ENCODE data around the gene SOS2.
"Not testable (repeated sequence)": the region's sequence is repeated elsewhere in the genome, so short reads cannot be mapped to it uniquely, and the experiment has no call there.

Gene SOS2

GRCh38 chr14:50083467-50084337 lies 147.7 kb downstream of the SOS2 start:
- no peak for DNase-seq

GRCh38 chr14:50082784-50083466 lies 148.5 kb downstream of the SOS2 start:
- DNase-seq, result peak; percentile 90

- no peak for DNase-seq
Observed at GRCh38 chr14:50082308-50082742, 149.1 kb downstream of the SOS2 start.

GRCh38 chr14:50079103-50079502 lies 152.3 kb downstream of the SOS2 start:
- not testable (repeated sequence) for DNase-seq

DNA sequence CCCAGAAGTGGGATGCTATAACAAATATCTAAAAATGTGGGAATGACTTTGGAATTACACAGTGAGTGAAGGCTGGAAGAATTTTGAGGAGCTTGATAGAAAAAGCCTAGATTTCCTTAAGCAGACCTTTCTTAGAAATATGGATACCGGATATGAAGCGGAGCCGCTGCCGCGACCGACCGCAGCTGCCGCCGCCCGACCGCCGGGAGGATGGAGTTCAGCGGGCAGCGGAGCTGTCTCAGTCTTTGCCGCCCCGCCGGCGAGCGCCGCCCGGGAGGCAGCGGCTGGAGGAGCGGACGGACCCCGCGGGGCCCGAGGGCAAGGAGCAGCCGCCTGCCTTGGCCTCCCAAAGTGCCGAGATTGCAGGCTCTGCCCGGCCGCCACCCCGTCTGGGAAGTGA lies 157.7 kb downstream of the SOS2 start:
- not testable (repeated sequence) for DNase-seq

GRCh38 chr14:50072395-50072794 lies 159.0 kb downstream of the SOS2 start:
- DNase-seq, result no peak

DNA sequence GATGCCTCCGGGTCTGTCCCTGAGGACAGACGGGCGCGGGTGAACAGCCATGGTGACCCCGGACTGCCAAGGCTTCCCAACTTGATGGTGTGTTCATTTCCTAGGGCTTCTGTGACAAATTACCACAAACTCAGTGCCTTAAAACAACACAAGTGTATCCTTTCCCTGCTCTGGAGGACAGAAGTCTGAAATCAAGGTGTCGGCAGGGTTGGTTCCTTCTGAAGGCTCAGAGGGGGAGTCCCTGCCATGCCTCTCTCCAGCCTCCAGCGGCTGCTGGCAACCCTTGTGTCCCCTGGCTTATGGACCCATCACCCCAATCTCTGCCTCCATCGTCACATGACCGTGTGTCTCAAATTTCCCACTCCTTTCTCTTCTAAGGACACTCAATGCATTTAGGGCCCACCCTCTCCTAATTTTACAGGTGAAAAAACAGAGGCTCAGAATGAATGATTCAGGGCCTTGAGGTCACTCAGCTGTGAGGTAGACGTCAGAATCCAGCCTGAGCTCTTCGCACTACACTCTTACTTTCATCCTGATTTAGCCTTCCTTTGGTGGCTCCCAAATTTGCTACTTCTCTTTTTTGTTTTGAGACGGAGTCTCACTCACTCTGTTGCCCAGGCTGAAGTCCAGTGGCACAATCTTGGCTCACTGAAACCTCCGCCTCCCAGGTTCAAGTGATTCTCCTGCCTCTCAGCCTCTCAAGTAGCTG lies 160.4 kb downstream of the SOS2 start:
- peak; percentile 53 for DNase-seq

- no peak for DNase-seq
Observed at GRCh38 chr14:50070230-50070629, 161.1 kb downstream of the SOS2 start.

DNA sequence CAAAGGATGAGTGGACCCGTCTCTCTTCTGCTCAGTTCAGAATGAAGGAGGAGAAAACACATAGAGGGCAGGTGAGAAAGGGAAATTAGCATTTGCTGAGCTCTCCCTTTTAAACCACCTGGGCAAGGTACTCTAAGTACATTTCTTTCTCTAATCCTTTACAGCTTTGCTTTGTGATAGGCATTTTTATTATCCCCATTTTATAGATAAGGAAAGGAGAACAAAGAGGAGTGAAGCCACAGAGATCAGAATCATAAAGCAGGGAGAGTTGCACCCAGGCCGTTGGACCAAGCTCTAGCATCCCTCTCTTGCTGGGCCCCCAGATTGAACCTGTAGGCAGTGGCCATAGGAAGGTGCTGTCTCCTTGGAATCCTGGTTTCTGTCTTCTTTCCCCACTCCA lies 162.1 kb downstream of the SOS2 start:
- DNase-seq, result no peak

DNA sequence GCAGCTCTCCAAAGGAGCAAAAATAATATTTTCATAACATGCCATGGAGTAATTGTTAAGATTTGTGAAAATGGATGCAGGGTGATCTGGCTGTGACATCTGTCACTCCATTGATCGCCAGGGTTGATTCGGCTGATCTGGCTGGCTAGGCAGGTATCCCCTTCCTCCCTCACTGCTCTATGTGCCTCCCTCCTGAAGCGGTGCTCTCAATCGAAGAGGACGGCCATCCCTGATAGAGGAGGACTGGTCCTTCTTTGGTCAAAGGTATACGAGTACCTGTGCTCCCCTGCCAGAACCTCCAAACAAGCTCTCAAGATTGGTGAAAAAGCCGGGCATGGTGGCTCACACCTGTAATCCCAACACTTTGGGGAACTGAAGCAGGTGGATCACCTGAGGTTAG lies 162.9 kb downstream of the SOS2 start:
- no peak for DNase-seq

- DNase-seq, result no peak
Observed at GRCh38 chr14:50067723-50068495, 163.5 kb downstream of the SOS2 start.

Data from suppressor macrophage treated with lipopolysaccharide for 4 hours (primary cell).